Endothelial cell of umbilical vein (primary cell): ENCODE data around the gene SFT2D1.

Experiments used
- JUN ChIP-seq: IDR thresholded peaks from 2 replicates; pipeline ENCODE4 v1.6.1; 2011; ENCODE audit warnings: borderline replicate concordance, low read depth; ENCODE audit not compliant: insufficient read length, insufficient read depth
- POLR2A ChIP-seq: IDR thresholded peaks from 2 replicates; pipeline ENCODE4 v1.6.1; 2012; ENCODE audit warnings: low read depth, mild to moderate bottlenecking, control low read depth, low read length
- POLR2AphosphoS5 ChIP-seq: IDR thresholded peaks from 2 replicates; pipeline ENCODE4 v1.6.1; 2012; ENCODE audit warnings: low read depth, mild to moderate bottlenecking, control low read depth, low read length, moderate library complexity; ENCODE audit not compliant: insufficient read depth
- TF ChIP-seq, protein P1 (sequence below), 2 donors: IDR thresholded peaks; 1 replicate in 1 of 2; 2 replicates in 1 of 2; pipeline ENCODE4 v1.5.1; 2011; ENCODE audit warnings: low read length in 2 of 2, mild to moderate bottlenecking in 2 of 2, moderate library complexity in 2 of 2, control low read depth in 1 of 2, inconsistent platforms in 1 of 2, low read depth in 1 of 2; ENCODE audit not compliant: insufficient read depth in 1 of 2; ENCODE audit errors: extremely low read depth in 1 of 2

DNA sequence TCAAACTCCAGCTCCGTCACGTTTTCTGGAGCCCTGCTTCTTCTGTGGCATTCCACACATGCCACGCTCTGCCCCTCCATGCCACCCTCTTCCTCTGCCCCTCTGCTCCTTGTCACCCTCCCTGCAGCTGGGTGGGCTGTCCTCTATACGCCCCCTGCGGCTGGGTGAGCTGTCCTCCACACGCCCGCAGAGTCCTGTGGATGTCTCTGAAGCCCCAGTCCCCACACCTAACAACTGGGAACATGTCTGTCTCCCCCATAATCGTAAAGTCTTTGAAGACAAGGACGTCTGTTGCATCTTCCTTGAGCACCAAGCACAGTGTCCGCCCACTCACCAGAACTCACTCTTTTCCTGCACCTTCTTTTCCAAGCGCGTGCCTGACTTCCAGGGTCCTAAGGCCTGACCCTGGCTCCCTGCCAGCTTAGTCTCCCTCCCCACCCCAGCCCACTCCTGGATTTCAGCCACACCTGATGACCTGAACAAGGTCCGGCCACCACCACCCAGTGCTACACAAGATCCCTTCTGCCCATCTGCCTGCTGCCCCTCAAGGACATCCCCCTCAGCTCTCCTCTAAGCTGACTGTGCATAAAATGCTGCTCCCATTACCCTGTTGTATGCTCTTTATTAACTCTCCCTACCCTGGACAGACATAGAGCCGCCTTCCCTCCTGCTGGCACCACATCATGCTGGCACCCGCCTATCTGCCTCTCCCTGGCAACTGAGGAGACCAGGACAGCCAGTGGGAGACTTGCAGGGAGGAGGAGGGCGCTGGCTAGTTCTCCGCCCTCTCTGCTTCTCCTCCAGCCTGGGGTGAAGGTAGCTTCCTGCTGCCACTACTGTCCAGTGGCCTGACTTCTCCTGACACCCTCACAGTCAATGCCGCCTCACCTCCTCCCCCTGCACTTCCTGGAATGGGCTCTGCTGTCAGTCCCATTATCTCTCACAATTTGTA is 23.4 kb downstream of the SFT2D1 start:
- TF ChIP-seq POLR2AphosphoS5 = no peak
- TF ChIP-seq POLR2A = no peak
- no peak for TF ChIP-seq JUN
- TF ChIP-seq, protein P1, sequence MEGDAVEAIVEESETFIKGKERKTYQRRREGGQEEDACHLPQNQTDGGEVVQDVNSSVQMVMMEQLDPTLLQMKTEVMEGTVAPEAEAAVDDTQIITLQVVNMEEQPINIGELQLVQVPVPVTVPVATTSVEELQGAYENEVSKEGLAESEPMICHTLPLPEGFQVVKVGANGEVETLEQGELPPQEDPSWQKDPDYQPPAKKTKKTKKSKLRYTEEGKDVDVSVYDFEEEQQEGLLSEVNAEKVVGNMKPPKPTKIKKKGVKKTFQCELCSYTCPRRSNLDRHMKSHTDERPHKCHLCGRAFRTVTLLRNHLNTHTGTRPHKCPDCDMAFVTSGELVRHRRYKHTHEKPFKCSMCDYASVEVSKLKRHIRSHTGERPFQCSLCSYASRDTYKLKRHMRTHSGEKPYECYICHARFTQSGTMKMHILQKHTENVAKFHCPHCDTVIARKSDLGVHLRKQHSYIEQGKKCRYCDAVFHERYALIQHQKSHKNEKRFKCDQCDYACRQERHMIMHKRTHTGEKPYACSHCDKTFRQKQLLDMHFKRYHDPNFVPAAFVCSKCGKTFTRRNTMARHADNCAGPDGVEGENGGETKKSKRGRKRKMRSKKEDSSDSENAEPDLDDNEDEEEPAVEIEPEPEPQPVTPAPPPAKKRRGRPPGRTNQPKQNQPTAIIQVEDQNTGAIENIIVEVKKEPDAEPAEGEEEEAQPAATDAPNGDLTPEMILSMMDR (IDR thresholded peaks at IDR 0.05; ENCODE audit: extremely low read depth in 1 of 2, insufficient read depth in 1 of 2, low read depth in 1 of 2, low read length in 2 of 2) = no peak
